RWPE1 (cell line): ENCODE data around the gene GPRIN3.

Experiments
- CTCF ChIA-PET: fragments of 350-600 bp; sonication (Branson Sonifier 250); formaldehyde crosslinking; extraction: SDS; loops from one replicate; lab custom pipeline; 2021; lab: Yijun Ruan, JAX
- POLR2A ChIA-PET: fragments of 400-600 bp; formaldehyde crosslinking; extraction: SDS; loops from one replicate; lab custom pipeline; 2020; ENCODE audit warnings: antibody characterized with exemption; ENCODE audit not compliant: low non-redundant PET; lab: Yijun Ruan, JAX
- DNase-seq: peaks from one replicate; pipeline ENCODE4 v3.0.0; 2012; ENCODE audit warnings: low spot score
- H3K27ac ChIP-seq: fragments of 450-650 bp; 2 replicates; pipeline ENCODE4 v1.5.1; 2017
- TF ChIP-seq, protein P1 (sequence below): fragments of 450-650 bp; conservative IDR thresholded peaks from 2 replicates; pipeline ENCODE4 v1.5.1; 2017; ENCODE audit warnings: low read depth, mild to moderate bottlenecking

The GPRIN3 gene

DNA sequence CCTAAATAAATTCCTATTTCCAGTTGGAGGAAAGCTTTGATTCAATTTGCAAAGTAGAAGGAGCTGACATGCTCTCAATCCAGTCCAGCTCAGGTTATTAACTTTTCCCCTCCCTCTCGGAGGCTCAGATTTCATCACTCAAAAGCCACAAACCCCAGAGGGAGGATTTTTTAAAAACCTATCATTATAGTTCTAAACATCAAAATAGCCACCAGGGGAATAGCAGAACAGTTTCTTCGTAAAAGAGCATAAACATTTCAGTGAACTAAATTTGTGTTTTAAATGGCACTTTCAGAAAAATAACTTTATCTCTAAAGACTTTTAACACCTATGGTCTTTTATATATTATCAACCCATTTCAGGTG lies 8.8 kb downstream of the GPRIN3 start:
- ChIA-PET CTCF (no interaction called here), POLR2A (no interaction called here)
- TF ChIP-seq, protein P1, sequence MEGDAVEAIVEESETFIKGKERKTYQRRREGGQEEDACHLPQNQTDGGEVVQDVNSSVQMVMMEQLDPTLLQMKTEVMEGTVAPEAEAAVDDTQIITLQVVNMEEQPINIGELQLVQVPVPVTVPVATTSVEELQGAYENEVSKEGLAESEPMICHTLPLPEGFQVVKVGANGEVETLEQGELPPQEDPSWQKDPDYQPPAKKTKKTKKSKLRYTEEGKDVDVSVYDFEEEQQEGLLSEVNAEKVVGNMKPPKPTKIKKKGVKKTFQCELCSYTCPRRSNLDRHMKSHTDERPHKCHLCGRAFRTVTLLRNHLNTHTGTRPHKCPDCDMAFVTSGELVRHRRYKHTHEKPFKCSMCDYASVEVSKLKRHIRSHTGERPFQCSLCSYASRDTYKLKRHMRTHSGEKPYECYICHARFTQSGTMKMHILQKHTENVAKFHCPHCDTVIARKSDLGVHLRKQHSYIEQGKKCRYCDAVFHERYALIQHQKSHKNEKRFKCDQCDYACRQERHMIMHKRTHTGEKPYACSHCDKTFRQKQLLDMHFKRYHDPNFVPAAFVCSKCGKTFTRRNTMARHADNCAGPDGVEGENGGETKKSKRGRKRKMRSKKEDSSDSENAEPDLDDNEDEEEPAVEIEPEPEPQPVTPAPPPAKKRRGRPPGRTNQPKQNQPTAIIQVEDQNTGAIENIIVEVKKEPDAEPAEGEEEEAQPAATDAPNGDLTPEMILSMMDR: no peak
- DNase-seq: no peak
- no peak overlapping the region for H3K27ac ChIP-seq

DNA sequence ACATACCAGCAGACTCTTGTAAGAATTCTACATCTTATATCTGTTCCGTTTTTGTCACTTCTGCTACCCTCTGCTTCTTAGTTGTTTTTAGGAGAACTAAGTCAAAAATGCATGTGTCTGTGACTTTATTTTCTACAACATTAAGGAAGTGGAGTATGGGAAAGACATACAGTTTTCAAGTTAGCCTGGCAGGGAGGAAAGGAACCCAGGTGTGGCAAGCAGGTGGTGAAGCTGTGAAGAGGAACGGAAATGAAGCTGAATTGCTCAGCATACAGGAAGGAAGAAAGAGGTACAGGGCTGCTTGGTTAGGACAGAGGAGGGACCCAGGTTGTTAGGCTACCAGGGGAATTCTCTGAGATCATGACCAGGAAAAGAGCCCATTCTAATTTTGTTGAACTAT lies 9.4 kb downstream of the GPRIN3 start:
- TF ChIP-seq, protein P1: no peak
- no peak for DNase-seq
- no peak overlapping the region for H3K27ac ChIP-seq
- ChIA-PET POLR2A (no interaction called here), CTCF (interaction anchor here (0.6 kb wide), 1 partner anchor 208 kb away, joined by 4 read pairs; no protein-coding TSS in a partner anchor)

DNA sequence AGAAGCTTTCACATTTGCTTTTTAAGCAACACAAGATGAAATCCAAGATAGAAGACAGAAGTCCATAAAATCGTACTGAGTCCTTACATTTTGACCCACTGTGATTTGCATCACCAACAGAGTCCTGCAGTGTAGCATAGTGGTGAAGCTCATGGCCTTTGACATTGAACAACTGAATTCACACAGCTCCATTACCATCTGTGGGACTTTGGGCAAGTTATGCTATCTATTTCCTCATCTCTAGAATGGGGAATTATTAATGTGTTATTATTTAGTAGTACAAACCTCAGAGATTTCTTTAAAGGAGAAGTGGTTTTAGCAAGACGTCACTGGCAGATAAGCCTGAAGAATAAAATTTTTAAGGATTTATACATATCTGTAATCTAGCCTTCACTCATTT lies 10.7 kb downstream of the GPRIN3 start:
- H3K27ac ChIP-seq: no peak overlapping the region
- ChIA-PET CTCF (interaction anchor here (0.8 kb wide), 1 partner anchor 70 kb away, joined by 4 read pairs; no protein-coding TSS in a partner anchor), POLR2A (no interaction called here)
- DNase-seq: no peak
- TF ChIP-seq, protein P1: no peak

DNA sequence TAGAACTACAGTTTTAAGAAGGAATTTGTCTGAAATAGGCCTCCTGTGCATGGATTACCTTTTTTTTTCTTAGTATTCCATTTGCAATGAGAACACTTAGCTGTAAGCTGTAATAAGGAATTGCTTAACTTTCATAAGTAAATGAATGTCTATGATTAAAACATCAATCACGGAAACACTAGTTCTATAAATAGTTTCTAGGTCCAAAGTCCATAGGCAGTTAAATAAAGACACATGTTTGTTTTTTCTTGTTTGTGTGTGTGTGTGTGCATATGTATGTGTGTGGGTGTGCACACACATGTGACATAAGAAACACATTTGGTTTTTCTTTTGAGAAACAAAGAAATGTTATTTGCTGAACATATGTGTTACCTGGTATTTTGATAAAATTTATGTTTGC lies 11.2 kb downstream of the GPRIN3 start:
- TF ChIP-seq, protein P1: no peak
- ChIA-PET POLR2A (no interaction called here), CTCF (interaction anchor here (0.8 kb wide), 1 partner anchor 70 kb away, joined by 4 read pairs; no protein-coding TSS in a partner anchor)
- no peak overlapping the region for H3K27ac ChIP-seq
- DNase-seq: no peak

DNA sequence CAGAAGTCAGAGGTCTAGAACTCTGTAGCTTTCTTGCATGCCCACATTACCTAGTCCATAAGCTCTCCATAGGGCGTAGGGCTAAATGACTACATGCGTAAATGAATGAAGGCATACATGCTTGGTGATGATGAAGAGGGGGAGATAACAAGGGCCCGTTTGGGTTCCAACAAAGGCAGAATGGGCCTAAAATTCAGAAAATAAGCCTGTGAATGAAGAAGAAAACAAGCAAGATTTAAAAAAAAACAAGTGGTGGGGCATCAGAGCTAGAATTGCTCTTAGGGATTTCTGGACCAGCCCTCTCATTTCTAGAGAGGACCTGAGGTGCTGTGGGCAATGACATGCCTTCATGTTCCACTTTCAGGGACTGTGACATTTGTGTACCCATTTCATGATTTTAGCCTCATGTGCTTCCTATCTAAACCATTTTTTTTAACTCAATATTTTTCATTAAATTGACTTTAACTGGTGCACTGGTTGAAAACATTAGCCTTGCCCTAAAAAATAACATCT lies 12.1 kb downstream of the GPRIN3 start:
- ChIA-PET POLR2A (no interaction called here), CTCF (no interaction called here)
- DNase-seq: no peak
- no peak overlapping the region for H3K27ac ChIP-seq
- TF ChIP-seq, protein P1: no peak

DNA sequence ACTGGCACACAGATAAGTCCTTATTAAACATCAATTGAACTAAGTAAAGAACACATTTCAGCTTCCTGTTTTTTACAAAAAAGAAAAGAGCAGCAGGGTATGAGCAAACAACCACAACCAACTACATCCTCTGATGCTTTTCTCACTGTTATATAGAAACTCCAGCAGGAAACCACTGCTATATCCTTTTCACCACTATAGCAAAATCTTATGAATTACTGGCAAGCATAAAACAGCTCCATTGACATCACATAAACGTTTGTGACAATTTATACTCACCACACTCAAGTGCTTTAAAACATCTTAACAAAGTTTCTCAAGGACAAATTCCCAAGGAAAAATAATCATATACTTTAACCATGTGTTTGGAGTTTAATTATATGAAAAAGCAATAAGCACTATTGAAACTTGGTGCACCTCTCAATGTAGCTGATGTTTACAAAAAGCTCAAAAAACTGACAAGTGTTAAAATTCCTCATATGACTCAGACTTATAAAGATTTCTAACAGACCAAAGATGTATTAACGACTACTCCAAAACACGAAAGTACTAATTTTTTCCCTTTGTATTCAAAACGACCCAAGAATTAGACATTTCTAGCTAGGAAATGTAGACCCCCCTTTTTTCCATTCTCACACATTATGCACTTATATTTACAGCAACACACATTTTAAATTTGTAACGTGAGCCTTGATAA lies 12.9 kb downstream of the GPRIN3 start:
- no peak for DNase-seq
- ChIA-PET CTCF (no interaction called here), POLR2A (no interaction called here)
- no peak overlapping the region for H3K27ac ChIP-seq
- TF ChIP-seq, protein P1: no peak
